Osteoblast (primary cell): Measurements from ENCODE around the gene CAMTA1. TPM values are rescaled to one million over a fixed set of nuclear protein-coding genes. Genes with fewer than 3 reads are reported as not detected.

Source experiments
- DNase-seq: peaks from one replicate; pipeline ENCODE4 v3.0.0; 2011; ENCODE audit warnings: low spot score, mixed read lengths; ENCODE audit not compliant: insufficient read length; ENCODE audit errors: missing footprints
- H2AFZ ChIP-seq: 2 replicates; pipeline ENCODE4 v1.6.0; 2011; ENCODE audit warnings: mild to moderate bottlenecking, low read length
- H3K27ac ChIP-seq: 2 replicates; pipeline ENCODE4 v1.5.1; 2011; ENCODE audit warnings: mild to moderate bottlenecking, low read depth, low read length, moderate library complexity
- H3K27me3 ChIP-seq: 2 replicates; pipeline ENCODE4 v1.6.0; 2012; ENCODE audit warnings: mild to moderate bottlenecking, control low read depth, inconsistent platforms, low read length, moderate library complexity; ENCODE audit not compliant: insufficient read depth
- H3K36me3 ChIP-seq: 2 replicates; pipeline ENCODE4 v1.5.1; 2011; ENCODE audit warnings: mild to moderate bottlenecking, low read length, control low read depth, moderate library complexity; ENCODE audit not compliant: insufficient read depth
- H3K4me1 ChIP-seq: 2 replicates; pipeline ENCODE4 v1.5.1; 2011; ENCODE audit warnings: mild to moderate bottlenecking, low read length, control low read depth, moderate library complexity; ENCODE audit not compliant: insufficient read depth
- H3K4me2 ChIP-seq: 2 replicates; pipeline ENCODE4 v1.6.0; 2011; ENCODE audit warnings: mild to moderate bottlenecking, low read length; ENCODE audit not compliant: insufficient read depth
- H3K4me3 ChIP-seq: fragments of 200-600 bp; sonication (generic); 3 replicates; pipeline ENCODE4 v1.5.1; 2012; ENCODE audit warnings: mild to moderate bottlenecking, low read length, inconsistent platforms; ENCODE audit not compliant: insufficient read depth
- H3K79me2 ChIP-seq: 2 replicates; pipeline ENCODE4 v1.6.0; 2012; ENCODE audit warnings: mild to moderate bottlenecking, low read length, control low read depth, inconsistent platforms; ENCODE audit not compliant: insufficient read depth
- H3K9me3 ChIP-seq: 2 replicates; pipeline ENCODE4 v1.5.1; 2011; ENCODE audit warnings: low read depth, low read length, control low read depth
- H4K20me1 ChIP-seq: 2 replicates; pipeline ENCODE4 v1.6.0; 2012; ENCODE audit warnings: mild to moderate bottlenecking, low read length, control low read depth; ENCODE audit not compliant: insufficient read depth
- total RNA-seq: library from RNA; depleted of rRNA; stranded (reverse); fragments of >200 nt; gene quantifications from 2 replicates; pipeline ENCODE4 v1.2.3, GENCODE V29; 2012
- TF ChIP-seq, protein P1 (sequence below): IDR thresholded peaks from 2 replicates; pipeline ENCODE4 v1.5.1; 2011; ENCODE audit warnings: mild to moderate bottlenecking, low read depth, low read length, moderate library complexity; ENCODE audit errors: extremely low read depth

Gene CAMTA1
- total RNA-seq, 1 donor: 47.4 TPM

DNA sequence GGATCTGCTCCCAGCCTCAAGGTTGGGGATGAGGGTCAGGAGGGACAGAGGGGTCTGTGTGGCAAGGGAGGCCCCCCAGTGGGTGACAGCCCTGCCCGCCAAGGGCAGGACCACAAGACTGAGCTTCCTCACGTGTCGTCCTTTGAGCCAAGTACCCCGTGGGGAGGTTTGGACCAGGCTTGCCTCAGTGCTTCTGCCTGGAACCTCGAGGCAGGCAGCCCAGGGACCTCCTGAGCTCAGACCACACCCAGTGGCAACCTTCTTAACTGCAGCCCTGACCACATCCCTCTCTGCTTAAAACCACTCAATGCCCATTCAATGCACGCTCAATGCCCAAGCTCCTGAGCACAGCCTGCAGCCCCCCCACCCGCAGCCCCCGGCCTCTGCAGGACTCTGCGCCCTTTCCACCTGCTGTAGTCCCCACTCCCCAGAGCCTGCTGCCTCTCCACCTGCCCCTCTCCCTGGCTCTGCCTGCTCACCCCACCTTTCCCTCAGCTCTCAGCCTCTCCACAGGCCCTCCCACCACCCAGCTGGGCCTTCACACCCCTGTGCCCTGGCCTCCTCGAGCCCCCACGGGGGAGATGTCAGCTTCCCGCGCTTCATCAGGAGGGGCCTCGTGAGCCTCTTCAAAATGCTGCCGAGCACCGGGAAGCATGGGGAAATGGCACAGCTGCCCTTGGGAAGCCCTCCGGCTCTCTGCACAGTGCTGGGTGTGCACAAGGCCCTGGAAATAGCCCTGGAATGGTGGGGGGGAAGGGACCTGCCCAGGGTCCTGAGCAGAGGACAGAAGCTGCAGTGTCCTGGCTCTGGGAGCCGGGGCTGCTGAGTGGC is 856.5 kb downstream of the CAMTA1 start:
- Histone ChIP-seq H3K27ac (no peak overlapping the region), H3K4me2 (no peak overlapping the region), H3K27me3 (no peaks in the 10 kb centered on the region), H4K20me1 (no peaks in the 10 kb centered on the region), H2AFZ (no peak overlapping the region), H3K4me1 (no peaks in the 10 kb centered on the region), H3K36me3 (no peaks in the 10 kb centered on the region), H3K4me3 (no peak overlapping the region), H3K9me3 (peaks cover 3% of the 10 kb centered on the region), H3K79me2 (no peaks in the 10 kb centered on the region)
- TF ChIP-seq, protein P1, sequence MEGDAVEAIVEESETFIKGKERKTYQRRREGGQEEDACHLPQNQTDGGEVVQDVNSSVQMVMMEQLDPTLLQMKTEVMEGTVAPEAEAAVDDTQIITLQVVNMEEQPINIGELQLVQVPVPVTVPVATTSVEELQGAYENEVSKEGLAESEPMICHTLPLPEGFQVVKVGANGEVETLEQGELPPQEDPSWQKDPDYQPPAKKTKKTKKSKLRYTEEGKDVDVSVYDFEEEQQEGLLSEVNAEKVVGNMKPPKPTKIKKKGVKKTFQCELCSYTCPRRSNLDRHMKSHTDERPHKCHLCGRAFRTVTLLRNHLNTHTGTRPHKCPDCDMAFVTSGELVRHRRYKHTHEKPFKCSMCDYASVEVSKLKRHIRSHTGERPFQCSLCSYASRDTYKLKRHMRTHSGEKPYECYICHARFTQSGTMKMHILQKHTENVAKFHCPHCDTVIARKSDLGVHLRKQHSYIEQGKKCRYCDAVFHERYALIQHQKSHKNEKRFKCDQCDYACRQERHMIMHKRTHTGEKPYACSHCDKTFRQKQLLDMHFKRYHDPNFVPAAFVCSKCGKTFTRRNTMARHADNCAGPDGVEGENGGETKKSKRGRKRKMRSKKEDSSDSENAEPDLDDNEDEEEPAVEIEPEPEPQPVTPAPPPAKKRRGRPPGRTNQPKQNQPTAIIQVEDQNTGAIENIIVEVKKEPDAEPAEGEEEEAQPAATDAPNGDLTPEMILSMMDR: no peak
- DNase-seq: peak; percentile 84

DNA sequence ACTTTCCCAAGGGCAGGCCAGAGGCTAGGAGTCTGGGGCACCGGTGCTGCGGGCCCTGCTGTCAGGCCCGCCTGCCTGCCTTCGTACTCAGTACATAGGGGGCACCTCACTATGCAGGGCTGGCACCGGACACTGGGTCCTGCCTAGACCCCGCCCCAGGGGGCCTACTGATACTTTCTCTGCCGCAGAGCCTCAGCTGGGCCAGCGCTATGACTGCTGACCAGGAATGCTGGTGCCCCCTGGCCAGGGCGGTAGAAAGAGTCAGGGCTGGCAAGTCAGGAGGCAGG is 857.1 kb downstream of the CAMTA1 start:
- Histone ChIP-seq H3K4me2 (no peak overlapping the region), H3K79me2 (no peaks in the 10 kb centered on the region), H3K27ac (no peak overlapping the region), H3K4me3 (no peak overlapping the region), H3K9me3 (peaks cover 3% of the 10 kb centered on the region), H4K20me1 (no peaks in the 10 kb centered on the region), H2AFZ (no peak overlapping the region), H3K4me1 (no peaks in the 10 kb centered on the region), H3K36me3 (no peaks in the 10 kb centered on the region), H3K27me3 (no peaks in the 10 kb centered on the region)
- TF ChIP-seq, protein P1: no peak
- DNase-seq: peak; percentile 37

DNA sequence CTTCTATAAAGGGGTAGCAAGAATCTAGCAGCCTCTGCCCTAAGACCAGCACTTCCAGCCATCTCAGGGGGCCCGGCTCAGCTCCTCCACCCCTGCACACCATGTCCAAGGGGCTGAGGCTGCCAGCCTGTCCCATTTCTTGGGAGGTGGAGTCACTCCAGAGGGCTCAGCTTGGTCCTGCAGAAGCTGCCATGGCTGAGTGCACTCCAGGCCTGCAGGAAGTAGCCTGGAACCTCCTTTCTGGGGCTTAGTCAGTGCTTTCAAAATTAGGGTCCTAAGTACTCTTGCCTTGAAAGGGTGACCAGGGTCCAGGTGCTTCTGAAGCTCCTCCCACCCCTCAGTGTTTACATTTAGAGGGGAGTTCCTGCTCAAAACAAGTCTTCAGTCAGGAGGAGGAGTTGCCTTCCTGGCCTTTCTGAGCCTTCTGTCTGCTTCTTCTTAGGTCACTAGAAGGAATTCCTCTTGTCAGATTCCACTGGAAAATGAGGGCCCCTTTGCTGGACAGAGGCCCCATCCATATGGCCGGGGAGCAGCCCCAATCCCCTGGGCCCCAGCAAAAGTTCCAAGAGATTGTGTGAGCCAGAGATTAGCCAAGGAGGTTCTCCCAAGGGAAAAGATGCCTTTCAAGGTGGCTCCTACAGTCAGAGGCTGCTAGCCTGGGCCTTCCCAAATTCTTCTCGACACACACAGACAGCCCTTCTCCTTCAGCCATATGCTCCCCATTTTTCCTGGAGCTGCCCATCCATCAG is 857.7 kb downstream of the CAMTA1 start:
- Histone ChIP-seq H3K4me3 (no peak overlapping the region), H3K27me3 (no peaks in the 10 kb centered on the region), H4K20me1 (no peaks in the 10 kb centered on the region), H3K9me3 (peaks cover 3% of the 10 kb centered on the region), H2AFZ (no peak overlapping the region), H3K79me2 (no peaks in the 10 kb centered on the region), H3K4me2 (no peak overlapping the region), H3K4me1 (no peaks in the 10 kb centered on the region), H3K36me3 (no peaks in the 10 kb centered on the region), H3K27ac (no peak overlapping the region)
- TF ChIP-seq, protein P1: no peak
- no peak for DNase-seq

DNA sequence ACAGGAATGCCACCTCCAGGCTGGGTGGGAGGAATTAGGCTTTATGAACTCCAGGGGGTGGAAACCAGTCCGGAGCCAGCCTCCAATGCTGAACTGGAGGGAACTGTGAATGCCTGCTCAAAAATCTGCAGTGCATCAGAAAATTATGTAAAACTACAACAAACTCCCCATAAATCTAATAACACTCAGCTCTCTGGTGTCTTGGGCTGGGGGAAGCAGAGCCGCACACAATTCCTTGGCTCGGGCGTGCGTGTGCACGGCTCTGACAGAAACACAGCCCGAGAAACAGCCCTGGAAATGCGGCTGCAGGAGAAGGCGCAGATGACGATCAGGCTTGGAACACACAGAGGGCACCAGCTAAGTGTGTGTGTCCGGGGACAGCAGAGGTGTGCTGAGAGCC is 858.3 kb downstream of the CAMTA1 start:
- no peak overlapping the region for H2AFZ ChIP-seq
- H3K27ac ChIP-seq: no peak overlapping the region
- H3K4me3 ChIP-seq: no peak overlapping the region
- H3K27me3 ChIP-seq: no peaks in the 10 kb centered on the region
- H3K4me1 ChIP-seq: no peaks in the 10 kb centered on the region
- H3K79me2 ChIP-seq: no peaks in the 10 kb centered on the region
- peaks cover 3% of the 10 kb centered on the region for H3K9me3 ChIP-seq
- no peak for DNase-seq
- no peaks in the 10 kb centered on the region for H3K36me3 ChIP-seq
- TF ChIP-seq, protein P1: no peak
- no peak overlapping the region for H3K4me2 ChIP-seq
- no peaks in the 10 kb centered on the region for H4K20me1 ChIP-seq
